GM21737 (cell line): ENCODE results near the gene PRSS27.
"Not testable (repeated sequence)": the region's sequence is repeated elsewhere in the genome, so short reads cannot be mapped to it uniquely, and the experiment has no call there.

Experiments used
- ATAC-seq: cut with Tn5 transposase; IDR thresholded peaks from one replicate; pipeline ENCODE4 v1.9.1; 2021; ENCODE audit warnings: mild to moderate bottlenecking, moderate library complexity; ENCODE audit not compliant: unreplicated experiment

The PRSS27 gene

GRCh38 chr16:2678206-2678965 lies 41.6 kb downstream of the PRSS27 start:
- not testable (repeated sequence) for ATAC-seq

- ATAC-seq = not testable (repeated sequence)
Measured at GRCh38 chr16:2676937-2677336, 43.1 kb downstream of the PRSS27 start.

GRCh38 chr16:2675714-2676113 lies 44.3 kb downstream of the PRSS27 start:
- ATAC-seq = no peak

DNA sequence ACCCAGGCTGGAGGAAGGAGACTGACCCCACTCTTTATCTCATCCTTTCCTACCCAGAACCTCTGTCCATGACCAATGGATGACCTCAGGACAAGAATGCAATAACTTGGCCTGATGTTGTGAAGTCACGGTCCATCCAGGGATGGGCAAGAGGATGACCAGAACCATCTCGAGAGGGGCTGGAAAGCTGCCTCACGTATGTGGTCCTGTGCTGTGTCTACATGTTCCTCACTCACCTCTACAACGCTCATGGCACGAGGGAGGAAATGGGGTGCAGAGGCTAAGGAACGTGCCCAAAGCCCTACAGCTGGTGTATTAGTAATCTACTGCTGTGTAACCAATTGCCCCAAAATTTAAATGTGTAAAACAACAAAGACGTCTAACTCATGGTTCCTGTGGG lies 45.0 kb downstream of the PRSS27 start:
- no peak for ATAC-seq

- ATAC-seq = peak; percentile 88
Measured at GRCh38 chr16:2673066-2673999, 46.7 kb downstream of the PRSS27 start.

DNA sequence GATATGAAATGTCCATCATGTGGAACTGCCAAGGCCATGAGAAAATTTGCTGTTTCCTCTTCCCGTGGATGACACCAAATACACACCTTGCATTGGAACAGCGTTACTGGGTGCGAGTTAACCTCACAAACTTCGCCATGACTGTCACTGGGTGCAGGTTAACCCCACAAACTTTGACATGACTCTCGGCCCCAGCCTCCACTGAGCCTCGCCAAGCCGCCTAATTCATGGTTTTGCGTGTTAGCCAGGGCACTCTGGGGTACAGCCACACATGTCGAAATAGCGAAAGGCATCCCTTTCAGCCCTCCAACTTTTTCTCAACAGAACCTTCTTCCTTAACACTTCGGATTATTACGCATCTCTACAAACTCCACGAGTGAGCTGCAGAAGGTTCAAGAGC lies 48.3 kb downstream of the PRSS27 start:
- ATAC-seq = no peak

DNA sequence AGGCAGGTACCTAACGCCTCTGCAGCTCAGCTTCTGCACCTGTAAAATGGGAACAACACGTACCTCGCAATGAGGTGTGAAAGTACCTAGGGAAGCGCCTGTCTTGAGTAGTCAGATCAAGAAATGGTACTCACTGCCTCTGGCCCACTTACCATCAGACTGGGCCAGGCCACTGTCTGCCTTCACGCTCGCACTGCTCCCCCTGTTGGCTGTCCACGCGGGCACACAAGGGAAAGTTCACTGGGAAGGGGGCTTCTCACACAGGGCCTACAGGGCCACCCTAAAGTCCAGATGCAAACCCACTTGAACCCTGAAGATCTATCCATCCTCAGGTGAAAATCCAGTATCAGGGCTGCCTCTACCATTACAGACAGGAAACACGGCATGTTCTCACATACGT lies 48.8 kb downstream of the PRSS27 start:
- not testable (repeated sequence) for ATAC-seq

DNA sequence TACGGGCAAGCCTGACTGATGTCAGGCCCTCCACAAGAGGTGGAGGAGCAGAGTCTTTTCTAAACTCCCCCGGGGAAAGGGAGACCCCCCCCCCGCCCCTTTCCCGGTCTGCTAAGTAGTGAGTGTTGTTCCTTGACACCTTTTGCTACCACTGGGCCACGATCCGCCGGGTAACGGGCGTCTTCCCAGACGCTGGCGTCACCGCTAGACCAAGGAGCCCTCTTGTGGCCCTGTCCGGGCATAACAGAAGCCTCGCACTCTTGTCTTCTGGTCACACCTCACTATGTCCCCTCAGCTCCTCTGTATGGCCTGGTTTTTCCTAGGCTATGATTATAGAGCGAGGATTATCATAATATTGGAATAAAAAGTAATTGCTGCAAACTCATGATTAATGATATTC lies 50.0 kb downstream of the PRSS27 start:
- not testable (repeated sequence) for ATAC-seq

- ATAC-seq = not testable (repeated sequence)
Measured at GRCh38 chr16:2669587-2669986, 50.4 kb downstream of the PRSS27 start.

- not testable (repeated sequence) for ATAC-seq
Measured at GRCh38 chr16:2666671-2667070, 53.4 kb downstream of the PRSS27 start.

GRCh38 chr16:2664574-2664982 lies 55.4 kb downstream of the PRSS27 start:
- ATAC-seq = no peak

DNA sequence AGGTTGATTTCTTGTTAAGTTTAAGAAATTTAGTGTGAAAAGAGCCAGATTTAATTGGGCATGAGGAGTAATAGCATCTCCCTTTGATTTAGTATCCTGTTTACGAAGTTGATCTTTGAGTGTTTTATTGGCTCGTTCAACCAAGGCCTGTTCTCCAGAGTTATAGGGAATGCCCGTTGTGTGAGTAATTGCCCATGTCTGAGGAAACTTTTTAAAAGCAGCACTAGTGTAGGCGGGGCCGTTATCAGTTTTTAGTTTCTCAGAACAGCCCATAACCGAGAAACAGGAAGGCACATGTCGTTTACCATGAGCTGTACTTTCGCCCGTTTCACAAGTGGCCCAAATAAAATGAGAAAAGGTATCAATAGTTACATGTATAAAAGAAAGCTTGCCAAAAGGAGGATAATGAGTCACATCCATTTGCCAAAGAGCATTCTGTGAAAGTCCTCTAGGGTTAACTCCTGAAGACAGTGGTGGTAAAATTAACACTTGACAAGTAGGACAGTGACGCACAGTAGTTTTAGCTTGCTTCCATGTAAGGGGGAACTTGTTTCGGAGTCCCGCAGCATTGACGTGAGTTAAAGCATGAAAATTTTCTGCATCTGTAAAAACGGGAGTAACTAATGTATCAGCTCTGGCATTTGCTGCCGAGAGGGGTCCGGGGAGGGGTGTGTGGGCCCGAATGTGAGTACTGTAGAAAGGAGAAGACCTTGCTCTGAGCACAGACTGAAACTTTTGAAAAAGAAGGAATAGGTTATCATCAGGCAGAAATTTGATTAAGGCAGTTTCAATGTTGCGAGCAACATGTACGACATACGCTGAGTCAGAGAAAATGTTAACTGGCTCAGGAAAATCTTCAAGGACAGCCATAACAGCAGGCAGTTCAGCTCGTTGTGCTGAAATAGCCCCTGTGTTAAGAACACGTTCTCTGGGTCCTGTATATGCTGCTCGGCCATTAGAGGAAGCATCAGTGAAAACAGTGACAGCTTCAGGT lies 56.2 kb downstream of the PRSS27 start:
- ATAC-seq = no peak
